ENCODE data around the gene TMEM184B.

TMEM184B gene

DNA sequence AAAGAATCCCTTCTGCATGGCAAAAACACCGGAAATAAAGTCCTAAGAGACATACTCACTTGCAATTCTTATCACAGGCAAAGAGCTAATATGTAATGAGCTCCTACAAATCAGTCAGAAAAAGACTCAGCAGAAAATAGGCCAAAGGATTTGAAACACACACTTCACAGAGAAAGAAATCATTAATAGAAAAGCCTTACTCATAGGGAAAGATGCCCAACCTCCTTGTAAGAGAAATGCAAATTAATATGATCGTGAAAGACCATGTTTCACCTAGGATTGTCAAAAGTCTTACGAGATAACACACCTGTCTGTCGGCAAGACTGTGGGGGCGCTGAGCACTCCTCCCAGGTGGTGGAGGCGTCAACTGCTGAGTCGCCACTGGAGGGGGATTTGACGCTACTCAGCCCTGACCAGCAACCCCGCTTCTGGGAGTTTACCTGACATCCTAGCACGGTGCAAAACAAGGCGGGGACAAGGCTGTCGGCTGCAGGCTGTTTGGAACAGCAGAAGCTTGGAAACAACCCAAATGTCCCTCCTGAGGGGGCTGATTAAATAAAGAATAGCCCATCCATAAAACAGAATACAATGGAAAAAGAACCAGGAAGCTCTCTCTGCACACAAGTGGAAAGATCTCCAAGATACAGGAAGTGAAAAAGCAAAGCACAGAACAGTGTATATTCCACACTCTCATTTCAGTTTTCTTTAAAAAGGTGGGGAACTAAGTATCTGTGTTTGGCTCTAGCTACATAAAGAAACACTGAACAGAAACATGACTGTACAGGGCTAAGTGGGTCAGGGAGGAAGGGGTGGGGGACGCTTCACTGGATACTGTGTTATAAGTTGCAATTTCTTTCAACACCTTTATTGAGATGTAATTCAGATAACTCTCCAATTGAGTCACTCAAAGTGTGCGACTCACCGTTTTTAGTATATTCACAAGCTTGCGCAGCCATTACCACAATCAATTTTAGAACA is 33.0 kb upstream of the TMEM184B start:
- DNase-seq: no peak

DNA sequence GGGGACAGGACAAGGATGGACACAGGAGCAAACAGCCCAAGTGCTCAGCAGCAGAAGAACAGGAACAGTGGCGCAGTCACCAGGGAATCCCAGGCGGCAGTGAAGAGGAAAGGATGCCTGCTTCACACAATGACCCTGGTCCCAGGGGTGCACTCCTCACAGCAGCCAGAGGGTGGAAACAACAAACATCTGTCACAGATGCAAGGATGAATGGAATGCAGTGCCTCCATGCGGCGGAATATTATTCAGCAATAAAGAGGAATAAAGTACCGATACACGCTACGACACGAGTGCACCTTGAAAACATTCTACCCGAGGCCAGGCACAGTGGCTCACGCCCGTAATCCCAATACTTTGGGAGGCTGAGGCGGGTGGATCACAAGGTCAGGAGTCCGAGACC is 31.7 kb upstream of the TMEM184B start:
- no peak for DNase-seq

DNA sequence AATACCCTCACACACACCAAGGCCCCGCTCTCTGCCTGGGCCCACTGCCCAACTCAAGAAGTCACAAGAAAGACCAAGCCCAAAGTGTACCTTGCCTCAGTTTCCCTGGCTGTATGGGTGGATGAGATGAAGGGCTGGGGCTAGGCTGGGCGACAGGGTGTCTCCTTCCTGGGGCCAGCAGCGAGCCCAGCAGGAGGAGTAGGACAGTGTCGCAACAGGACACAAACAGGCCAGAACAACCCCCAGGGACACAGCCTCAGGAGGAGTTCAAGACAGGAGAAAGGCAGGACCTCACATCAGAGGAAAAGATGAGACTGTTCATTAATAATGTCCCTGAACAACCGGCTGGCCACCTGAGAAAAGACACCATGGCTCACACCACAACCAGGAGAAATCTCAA is 31.2 kb upstream of the TMEM184B start:
- no peak for DNase-seq

DNA sequence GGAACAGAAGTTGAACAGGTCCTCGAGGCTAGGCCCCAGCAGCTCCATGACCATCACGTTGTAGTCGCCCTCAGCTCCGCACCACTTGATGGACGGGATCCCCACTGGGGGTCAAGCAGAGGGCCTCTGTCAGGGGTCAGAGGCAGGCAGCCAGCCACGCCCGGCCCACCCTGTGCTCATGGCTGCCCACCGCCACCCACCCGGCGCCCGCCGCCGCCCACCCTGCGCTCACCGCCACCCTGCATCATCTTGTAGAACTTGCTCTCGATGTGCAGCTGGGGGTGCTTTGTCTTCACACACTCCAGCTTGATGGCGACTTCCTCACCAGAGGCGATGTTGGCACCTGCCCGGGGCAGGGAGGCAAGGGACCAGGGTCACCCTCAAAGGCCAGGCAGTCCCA is 30.1 kb upstream of the TMEM184B start:
- DNase-seq: no peak

DNA sequence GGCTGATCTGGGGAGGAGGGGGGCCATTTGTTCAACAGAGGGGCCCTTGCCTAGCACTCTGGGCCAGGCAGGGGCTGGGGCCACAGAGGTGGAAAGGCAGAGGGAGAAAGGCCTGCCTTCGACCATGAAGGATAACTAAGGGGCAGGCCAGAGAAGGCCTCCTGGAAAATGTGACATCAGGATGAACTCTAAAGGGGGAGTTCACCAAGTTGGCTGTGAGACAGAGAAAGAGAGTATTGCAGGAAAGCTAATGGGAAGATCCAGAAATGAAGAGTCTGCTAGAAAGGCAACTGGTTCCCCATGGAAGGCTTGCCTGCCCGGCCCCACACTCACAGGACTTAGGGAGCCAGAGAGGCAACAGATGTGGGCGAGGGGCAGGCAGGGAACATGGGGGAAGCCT is 28.1 kb upstream of the TMEM184B start:
- no peak for DNase-seq

DNA sequence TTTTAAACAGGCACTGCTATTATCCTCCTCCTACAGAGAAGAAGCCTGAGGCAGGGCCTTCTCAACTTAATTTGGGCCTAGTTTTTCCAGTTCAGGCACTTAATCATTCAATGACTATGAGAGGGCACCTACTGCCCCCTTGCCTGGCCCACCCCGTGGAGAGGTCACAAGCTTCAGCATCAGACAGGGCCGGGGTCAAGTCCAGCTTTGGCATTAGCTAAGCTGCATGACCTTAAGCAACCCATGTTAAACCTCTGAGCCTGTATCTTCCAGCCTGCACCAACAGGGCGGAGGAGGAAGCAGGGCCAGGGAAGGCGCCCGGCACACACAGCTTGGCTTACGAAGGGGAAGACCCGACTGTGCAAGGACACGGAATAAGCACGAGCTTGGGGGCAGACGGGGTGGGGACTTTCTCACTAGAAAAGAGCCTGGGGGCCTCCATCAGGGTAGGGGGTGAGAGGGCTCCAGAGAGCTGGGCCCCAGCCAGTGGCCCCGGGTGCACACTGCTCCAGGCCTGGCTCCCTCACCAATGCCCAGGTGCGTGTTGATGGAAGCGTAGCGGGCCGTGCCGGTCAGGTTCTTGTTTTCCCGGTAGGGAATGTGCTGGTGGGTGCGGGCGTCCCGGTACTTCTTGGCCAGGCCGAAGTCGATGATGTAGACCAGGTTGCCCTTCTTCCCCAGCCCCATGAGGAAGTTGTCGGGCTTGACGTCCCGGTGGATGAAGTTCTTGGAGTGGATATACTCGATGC is 27.6 kb upstream of the TMEM184B start:
- no peak for DNase-seq

DNA sequence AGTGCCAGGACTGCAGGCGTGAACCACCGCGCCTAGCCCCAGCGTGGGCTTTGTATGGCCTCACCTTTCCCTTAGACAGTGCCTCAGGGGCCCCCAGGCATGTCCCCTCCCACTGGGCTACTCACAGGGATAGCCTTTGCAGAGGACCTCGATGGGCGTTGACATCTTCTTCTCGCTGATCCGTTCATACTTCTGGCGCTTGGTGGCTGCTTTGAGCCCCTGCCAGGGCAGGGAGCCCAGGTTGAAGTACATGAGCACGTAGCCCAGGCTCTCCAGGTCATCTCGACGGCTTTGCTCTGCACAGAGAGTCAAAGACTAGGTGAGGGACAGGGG is 26.9 kb upstream of the TMEM184B start:
- no peak for DNase-seq

DNA sequence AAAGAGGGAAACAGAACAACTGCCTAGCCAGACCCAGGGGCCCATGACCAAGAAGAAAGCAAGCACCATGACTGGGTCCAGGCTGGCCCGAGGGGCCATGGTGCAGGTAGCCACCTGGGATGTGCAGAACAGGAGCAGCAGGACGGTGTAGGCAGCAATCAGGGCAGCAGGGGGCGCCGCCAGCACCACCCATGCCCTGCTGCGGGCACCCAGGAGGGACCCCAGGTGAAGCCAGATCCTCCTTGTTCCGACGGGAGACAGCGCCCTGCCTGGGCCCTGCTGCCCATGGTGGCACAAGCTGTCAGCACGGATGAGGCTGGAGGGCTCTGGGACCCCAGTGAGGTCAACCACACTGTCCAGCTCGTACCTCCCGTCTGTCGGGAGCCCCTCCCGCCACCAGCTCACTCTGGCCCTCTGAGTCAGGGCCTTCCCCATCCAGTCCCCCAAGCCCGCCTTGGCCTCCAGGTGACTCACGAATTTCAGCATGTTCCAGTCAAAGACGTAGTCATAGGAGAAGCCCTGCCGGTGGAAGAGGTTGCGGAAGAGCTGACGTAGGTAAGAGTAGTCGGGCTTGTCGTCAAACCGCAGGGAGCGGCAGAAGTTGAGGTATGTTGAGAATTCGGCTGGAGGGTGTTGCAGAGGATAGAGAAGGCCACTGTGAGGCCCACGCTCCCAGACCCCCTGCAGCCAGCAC is 25.6 kb upstream of the TMEM184B start:
- no peak for DNase-seq

DNA sequence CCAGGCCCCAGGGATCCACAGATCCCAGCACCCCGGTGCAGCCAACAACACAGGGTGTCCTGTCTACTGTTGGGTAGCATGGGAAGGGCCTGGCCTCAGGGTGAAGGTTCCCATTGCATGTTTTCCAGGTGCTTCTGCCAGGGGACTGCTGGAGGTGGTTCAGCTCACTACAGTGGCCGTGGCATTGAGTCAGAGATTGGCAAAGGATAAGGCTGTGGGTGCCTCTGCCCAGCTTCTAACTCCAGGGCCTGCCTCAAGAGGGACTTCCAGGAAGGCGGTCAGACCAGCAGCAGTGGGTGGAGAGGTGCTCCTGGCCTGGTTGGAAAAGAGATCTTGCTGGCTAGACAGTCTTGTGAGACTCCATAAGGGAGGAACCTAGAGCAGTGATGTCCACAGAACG is 23.6 kb upstream of the TMEM184B start:
- DNase-seq: no peak

DNA sequence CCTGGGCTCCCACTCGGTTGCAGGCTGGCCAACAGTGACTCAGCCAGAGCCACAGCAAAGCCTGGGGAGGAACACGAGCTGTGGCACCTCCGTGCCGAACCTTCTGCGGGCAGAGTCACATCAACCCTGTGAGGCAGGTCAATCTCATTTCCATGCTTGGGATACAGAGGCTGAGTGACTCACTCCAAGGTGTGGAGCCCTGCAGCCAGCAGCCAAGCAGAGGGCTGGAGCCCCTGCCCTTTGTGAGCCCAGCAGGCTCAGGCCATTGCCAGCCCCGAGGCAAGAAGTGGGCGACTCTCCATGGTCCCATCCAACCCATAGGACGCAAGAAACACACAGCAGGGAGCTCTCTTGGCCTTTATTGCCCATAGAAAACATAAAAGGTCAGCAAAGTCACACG is 23.1 kb upstream of the TMEM184B start:
- no peak for DNase-seq

DNA sequence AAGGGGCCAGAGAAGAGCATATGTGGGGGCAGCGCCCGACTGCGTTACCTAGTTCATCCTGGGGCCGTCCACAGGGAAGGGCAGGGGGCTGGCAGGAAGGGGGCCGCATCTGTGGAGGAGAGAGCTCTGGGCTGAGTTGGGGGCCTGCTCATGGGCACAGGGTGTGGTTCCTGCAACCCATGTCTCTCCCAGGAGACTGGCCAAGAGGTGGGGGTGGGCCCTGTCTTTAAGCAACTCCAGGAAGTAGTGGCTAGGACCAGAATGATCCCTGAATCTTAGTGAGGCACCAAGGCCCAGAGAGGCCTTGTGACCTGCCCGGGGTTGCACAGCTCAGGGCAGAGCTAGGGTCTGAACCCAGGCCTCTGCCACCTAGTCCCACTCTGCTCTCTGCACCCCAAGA is 22.5 kb upstream of the TMEM184B start:
- no peak for DNase-seq

DNA sequence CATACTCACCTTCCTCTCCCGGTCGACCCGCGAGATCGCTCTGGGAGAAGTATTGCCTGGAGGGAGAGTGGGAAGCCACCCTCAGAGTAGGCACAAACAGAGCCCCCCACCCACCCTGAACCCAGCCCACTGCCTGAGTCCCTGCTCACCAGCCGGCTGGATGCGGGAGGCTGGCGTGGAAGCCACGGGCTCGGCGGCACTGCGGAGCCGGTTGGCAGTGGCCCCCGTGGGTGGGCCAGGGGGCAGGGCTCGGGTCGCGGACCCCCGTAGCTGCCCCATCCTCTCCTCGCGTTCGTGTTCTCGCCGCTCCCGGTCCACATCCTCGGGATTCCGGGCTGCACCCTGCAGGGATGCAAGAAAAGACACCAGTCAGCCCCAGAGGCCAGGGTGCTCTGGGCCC is 21.4 kb upstream of the TMEM184B start:
- DNase-seq: no peak

DNA sequence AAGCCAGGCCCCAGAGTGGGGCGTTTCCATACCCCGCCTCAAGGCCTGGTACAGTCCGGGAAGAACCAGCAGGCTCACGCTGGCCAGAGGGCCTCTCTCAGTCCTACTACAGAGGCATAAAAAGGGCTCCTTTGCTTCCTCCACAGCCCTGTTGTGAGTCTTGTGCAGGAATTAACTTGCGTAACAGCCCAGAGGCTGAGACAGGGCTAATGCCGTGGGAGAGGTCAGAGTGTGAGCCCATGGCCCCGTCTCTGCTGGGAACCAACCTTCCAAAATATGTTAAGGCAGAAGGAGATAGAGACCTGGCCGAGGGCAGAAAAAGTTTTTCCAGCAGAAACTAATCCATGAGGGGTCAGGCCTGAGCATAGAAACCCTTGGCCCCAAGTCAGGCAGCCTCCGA is 19.9 kb upstream of the TMEM184B start:
- DNase-seq: no peak

DNA sequence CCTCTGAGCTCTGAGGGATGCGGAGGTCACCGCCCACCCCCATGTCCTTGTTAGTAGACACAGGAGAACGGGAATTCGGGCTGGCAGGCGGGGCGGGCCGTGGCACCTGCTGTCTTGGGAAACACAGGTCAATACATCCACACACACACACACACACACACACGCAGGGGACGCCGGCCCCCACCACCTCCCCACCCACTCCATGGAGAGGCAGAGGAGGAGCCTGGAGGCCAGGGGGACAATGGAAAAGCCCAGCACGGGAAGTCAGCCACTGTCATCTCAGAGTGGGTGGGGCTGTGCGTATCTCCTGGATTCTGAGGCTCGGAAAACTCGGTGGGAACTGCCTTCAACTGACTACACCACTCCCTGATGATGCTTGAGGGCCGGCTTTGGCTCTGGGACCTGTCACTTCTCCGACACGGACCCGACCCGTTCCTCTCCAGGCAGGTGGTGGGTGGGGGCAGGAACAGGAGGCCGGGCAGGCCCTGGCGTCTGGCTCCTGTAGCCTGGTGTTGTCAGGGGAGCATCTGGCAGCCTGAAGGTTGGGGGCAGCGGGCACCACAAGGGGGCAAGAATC is 18.5 kb upstream of the TMEM184B start:
- no peak for DNase-seq

DNA sequence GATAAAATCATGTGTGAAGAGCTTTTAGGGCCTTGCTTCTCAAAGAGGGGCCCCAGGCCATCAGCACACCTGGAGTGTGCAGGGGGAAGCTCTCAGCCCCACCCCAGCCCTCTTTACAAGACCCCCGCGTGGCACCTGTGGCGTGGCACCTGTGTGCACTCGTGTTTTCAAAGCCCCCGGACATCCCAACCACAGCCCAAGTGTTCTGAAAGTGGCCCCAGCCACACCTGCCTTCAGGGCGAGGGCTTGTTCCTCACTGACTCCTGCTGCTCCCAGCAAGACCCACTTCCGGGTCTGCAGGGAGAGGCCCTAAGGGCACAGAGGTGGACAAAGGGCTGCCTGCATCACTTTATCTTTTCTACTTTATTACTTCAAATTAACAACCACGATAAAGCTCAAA is 17.5 kb upstream of the TMEM184B start:
- DNase-seq: no peak

DNA sequence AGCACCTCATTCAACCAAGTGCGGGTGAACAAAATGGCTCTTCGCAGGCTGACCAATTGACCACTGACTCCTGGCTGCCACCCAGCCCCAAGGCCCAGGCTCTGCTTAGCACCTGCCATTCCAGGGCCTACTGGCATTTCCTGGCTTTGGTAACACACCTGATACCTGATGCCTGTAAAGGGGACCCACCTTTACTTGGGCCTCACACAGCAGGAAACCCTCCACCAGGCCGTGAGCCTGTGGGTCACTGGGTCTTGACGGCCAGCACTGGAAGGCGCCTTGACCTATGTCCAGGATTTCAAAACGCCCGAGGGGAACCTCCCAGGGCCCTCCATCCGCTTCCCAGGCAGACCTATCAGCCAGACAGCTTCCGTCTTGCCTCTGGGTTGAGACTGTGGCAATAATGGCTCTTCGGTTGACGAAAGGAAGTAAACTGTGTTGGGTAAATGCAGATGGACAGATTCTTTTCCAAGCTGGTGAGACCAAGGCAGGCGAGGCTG is 16.8 kb upstream of the TMEM184B start:
- no peak for DNase-seq

DNA sequence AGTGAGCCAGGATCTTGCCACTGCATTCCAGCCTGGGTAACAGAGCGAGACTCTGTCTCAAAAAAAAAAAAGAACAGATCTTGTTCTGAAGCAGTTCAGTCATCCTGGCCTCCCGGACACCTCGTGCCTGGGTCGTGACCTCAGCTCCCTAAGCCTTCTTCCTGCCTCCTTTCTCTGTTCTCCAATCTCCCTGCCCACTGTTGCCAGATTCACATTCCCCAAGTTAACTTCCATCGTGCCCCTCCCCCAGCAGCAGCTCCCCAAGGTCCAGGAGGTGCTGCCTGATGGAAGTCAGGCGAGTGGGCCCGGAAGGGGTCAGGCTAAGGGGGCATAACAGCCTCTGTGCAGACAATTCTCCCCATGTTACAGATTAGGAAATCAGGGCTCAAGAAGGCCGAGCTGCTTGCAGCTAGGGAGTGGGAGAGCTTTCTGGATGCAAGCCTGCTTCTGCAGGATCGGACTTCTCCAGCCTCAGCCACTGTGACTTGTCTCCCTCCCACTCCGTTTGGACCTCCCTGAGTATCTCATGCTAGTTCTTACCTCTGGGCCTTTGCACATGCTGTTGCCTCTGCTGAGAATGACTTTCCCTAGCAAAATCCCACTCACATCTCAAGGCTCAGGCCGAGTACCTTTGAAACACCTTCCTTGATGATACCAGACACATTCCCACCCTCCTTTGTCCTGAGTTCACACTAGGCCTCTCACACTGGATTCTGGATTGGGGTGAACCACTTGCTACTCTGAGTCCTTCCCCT is 14.3 kb upstream of the TMEM184B start:
- no peak for DNase-seq

DNA sequence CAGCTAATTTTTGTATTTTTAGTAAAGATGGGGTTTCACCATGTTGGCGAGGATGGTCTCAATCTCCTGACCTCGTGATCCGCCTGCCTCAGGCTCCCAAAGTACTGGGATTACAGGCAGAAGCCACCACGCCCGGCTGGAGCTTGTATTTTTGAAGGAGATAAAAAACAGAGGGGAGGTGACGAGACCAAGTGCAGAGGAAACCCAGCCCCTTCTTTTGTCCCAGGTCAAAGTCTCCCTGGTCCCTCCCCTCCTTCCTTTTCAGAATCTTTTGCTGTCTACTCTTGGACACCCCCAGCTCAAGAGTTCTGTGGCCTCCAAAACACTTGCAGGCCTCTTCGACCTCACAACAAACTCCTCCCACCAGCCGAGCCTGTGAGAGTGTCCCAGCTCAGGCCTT is 12.2 kb upstream of the TMEM184B start:
- DNase-seq: no peak

DNA sequence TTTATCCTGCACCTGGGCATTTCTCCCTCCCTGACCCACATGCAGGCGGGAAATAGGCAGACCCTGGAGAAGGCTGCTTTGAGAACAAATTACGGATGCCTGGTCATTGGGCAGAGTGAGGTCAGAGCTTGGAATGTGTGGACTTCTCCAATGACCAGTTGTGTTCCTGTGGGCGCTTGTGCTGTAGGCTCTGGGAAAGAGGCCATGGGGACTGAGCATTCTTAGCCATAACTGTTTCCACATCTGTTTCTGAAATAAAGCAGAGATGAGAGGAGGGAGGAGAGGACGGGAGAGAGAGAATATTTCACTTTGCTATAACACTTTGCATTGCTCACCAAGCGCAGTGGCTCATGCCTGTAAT is 11.2 kb upstream of the TMEM184B start:
- DNase-seq: no peak

DNA sequence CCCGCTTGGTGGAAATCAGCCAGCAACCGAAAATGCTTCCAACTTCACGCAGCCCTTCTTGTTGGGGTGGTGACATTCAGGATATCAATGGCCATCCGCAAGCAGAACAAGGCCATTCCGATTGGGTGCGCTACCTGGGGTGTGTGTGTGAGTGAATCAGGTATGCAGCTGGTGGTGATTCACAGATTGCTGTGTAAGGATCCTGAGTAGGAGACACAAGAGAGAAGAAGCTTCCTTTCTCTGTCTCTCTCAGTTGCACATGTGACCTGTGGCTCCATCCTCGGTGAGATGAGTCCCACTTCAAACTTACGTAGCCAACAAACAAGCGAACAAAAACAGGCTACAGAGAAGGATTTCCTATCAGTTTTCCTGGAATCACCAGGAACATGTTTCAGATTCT is 9.6 kb upstream of the TMEM184B start:
- no peak for DNase-seq

DNA sequence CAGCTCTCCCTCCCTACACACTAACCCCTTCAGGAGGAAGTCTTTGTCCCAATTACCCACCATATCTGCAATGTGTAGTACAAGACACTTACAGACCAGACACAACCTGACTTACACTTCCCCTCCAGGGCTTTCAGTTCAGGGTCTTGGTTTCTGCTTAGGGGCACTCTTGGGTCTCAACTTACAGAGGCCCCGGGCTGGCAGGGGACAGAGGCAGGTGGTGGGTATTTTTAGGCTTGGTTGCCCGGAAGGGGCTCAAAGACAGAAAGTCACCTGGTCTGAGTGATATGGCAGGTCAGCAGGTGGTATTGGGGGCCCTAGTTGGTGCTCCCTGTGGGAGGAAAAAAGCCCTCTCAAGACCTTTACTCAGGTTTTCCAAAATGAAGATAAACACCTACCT is 3.4 kb upstream of the TMEM184B start:
- no peak for DNase-seq

DNA sequence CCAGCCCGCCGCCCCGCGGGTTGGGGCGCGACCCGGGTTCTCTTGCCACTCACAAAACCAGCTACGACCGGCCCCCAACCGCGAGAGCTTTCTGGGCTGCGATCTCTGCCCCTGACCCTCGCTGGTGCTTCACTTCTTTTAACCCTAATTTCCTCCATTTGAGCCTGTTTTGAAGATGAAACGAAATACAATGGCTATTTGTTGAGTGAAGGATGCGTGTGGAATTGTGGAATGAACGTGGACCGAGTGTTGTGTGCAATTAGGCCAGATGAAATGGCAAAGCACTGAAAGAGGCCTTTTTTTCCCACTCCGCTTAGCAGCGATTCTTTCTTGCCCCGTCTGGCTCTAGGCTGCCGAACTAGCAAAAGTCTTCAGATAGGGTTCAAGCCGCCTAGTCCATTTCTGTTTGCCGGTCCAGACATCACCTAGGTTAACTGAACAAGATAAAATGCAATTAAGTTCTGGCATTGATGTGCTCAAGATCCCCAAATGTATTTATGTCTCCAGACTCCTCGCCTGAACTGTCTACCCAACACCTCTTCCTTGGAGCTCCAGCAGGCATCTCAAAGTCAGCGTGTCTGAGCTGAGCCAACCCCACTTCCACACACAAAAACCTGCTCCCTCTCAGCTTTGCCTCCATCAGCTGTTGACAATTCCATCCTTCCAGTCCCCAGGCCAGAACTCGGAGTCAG is 471 bp upstream of the TMEM184B start:
- DNase-seq: no peak

Data from SIG-M5 (cell line).